NCI-H2196 treated with DMSO at 0.1 percent for 48 hours (cell line): Measurements from ENCODE around the gene PCDHGB5.
"Not testable (repeated sequence)": the region's sequence is repeated elsewhere in the genome, so short reads cannot be mapped to it uniquely, and the experiment has no call there.

Experiments
- DNase-seq: peaks from one replicate; lab custom pipeline; 2025; ENCODE audit not compliant: unreplicated experiment; lab: John Stamatoyannopoulos, UW

PCDHGB5 gene

GRCh38 chr5:141397756-141398551 lies at the start of gene PCDHGB5:
PCDHGB5 (plus strand) TSS chr5:141397947; CDS start chr5:141398128, 181 bp downstream.
- DNase-seq: not testable (repeated sequence)

- DNase-seq: no peak
Measured at GRCh38 chr5:141349917-141350619, 47.7 kb upstream of the PCDHGB5 start, which contains the start of gene PCDHGB1. PCDHGB1 (plus strand) TSS chr5:141350099; CDS start chr5:141350261, 162 bp downstream.

DNA sequence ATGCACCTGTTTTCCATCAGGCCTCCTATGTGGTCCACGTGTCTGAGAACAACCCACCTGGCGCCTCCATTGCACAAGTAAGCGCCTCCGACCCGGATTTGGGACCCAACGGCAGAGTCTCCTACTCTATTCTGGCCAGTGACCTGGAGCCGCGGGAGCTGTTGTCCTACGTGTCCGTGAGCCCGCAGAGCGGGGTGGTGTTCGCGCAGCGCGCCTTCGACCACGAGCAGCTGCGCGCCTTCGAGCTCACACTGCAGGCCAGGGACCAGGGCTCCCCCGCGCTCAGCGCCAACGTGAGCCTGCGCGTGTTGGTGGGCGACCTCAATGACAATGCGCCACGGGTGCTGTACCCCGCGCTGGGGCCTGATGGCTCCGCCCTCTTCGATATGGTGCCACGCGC lies 46.2 kb upstream of the PCDHGB5 start:
- DNase-seq: no peak

- no peak for DNase-seq
Measured at GRCh38 chr5:141354900-141355469, 42.8 kb upstream of the PCDHGB5 start, which contains the start of gene PCDHGA4. PCDHGA4 (plus strand) TSS chr5:141355021; CDS start chr5:141355108, 87 bp downstream.

DNA sequence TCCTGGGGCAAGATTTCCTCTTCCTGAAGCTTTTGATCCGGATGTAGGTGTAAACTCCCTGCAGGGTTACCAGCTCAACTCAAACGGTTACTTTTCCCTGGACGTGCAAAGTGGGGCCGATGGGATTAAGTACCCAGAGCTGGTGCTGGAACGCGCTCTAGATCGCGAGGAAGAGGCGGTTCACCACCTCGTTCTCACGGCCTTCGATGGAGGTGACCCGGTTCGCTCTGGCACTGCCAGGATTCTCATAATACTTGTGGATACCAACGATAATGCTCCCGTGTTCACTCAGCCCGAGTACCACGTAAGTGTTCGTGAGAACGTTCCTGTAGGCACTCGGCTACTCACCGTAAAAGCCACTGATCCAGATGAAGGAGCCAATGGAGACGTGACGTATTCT lies 42.1 kb upstream of the PCDHGB5 start:
- no peak for DNase-seq

DNA sequence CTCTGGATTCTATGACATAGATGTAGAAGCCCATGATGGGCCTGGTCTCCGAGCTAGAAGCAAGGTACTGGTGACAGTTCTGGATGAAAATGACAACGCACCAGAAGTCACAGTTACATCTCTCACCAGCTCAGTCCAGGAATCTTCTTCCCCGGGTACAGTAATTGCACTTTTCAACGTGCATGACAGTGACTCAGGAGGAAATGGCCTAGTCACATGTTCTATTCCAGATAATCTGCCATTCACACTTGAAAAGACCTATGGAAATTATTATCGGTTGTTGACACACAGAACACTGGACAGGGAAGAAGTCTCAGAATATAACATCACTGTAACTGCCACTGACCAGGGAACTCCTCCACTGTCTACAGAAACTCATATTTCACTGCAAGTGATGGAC lies 41.6 kb upstream of the PCDHGB5 start:
- DNase-seq: no peak

- DNase-seq: no peak
Measured at GRCh38 chr5:141356950-141357349, 40.8 kb upstream of the PCDHGB5 start.

- no peak for DNase-seq
Measured at GRCh38 chr5:141359790-141360426, 37.8 kb upstream of the PCDHGB5 start, which contains the start of gene PCDHGB2. PCDHGB2 (plus strand) TSS chr5:141359994; CDS start chr5:141360136, 142 bp downstream.

GRCh38 chr5:141360685-141361084 lies 37.1 kb upstream of the PCDHGB5 start:
- DNase-seq: no peak

GRCh38 chr5:141362719-141363118 lies 35.0 kb upstream of the PCDHGB5 start:
- no peak for DNase-seq

- DNase-seq: no peak
Measured at GRCh38 chr5:141363952-141364660, 33.6 kb upstream of the PCDHGB5 start, which contains the start of gene PCDHGA5. PCDHGA5 (plus strand) TSS chr5:141364162; CDS start chr5:141364331, 169 bp downstream.

DNA sequence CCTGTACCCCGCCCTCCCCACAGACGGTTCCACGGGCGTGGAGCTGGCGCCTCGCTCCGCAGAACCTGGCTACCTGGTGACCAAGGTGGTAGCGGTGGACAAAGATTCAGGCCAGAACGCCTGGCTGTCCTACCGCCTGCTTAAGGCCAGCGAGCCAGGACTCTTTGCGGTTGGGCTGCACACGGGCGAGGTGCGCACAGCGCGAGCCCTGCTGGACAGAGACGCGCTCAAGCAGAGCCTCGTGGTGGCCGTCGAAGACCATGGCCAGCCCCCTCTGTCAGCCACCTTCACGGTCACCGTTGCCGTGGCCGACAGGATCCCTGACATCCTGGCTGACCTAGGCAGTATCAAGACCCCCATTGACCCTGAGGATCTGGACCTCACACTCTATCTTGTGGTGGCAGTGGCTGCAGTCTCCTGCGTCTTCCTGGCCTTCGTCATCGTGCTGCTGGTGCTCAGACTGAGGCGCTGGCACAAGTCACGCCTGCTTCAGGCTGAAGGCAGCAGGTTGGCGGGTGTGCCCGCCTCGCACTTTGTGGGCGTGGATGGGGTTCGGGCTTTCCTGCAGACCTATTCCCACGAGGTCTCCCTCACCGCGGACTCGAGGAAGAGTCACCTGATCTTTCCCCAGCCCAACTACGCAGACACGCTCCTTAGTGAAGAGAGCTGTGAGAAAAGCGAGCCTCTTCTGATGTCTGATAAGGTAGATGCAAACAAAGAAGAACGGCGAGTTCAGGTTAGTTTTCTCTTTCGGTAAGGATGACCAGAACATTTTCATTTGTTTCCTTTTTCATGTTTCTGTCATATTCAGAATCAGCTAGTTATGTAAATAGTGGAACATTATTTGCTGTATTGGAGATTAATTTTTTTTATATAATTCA lies 31.5 kb upstream of the PCDHGB5 start:
- no peak for DNase-seq

DNA sequence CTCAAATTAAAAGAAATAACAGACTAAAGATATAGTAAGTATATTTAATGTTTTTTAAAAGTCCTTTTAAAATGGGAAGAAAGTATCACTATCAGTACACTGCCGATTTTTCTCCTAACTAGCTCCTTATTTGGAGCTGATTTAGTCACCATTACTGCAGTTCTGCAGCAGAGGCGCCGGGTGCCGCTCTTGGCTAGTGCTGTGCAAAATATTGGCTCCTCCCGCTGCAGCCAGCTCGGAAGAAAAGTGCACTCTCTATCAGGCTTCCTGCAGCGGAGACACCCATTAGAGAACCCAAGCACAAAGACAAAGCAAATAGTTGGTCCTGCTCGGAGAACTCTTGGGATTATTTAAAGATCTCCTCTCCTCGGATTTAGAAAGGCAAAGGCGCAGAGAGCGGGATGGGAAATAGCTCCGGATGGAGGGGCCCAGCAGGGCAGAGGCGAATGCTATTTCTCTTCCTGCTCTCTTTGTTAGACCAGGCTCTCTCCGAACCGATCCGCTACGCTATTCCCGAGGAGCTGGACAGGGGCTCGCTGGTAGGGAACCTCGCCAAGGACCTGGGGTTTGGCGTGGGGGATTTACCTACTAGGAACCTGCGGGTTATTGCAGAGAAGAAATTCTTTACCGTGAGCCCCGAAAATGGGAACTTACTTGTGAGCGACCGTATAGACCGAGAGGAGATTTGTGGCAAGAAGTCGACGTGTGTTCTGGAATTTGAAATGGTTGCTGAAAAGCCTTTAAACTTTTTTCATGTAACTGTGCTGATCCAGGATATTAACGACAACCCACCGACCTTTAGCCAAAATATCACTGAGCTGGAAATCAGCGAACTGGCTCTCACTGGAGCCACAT lies 27.5 kb upstream of the PCDHGB5 start, which contains the start of gene PCDHGB3:
PCDHGB3 (plus strand) TSS at position 249 of the 855 bp plus-strand sequence; CDS start at position 402, 153 bp downstream.
- no peak for DNase-seq

DNA sequence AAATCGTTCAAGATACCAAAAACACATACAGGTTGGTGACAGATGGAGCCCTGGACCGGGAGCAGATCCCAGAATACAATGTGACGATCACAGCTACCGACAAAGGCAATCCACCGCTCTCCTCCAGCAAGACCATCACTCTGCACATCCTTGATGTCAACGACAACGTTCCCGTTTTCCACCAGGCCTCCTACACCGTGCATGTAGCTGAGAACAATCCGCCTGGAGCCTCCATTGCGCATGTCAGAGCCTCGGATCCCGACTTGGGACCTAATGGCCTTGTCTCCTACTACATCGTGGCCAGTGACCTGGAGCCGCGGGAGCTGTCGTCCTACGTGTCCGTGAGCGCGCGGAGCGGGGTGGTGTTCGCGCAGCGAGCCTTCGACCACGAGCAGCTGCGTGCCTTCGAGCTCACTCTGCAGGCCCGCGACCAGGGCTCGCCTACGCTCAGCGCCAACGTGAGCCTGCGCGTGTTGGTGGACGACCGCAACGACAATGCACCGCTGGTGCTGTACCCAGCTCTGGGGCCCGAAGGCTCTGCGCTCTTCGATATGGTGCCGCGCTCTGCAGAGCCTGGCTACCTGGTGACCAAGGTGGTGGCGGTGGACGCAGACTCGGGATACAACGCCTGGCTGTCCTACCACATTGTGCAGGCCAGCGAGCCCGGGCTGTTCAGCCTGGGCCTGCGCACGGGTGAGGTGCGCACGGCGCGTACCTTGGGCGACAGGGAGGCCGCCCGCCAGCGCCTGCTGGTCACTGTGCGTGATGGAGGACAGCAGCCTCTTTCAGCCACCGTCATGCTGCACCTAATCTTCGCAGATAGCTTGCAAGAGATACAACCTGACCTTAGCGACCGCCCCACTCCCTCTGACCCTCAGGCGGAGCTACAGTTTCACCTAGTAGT lies 25.9 kb upstream of the PCDHGB5 start:
- no peak for DNase-seq

- DNase-seq: no peak
Measured at GRCh38 chr5:141373673-141374317, 24.0 kb upstream of the PCDHGB5 start, which contains the start of gene PCDHGA6. PCDHGA6 (plus strand) TSS chr5:141373891; CDS start chr5:141374084, 193 bp downstream.

- DNase-seq: no peak
Measured at GRCh38 chr5:141374627-141375026, 23.1 kb upstream of the PCDHGB5 start.
